Measurements from ENCODE around the gene CFAP210. TPM values are rescaled to one million over a fixed set of nuclear protein-coding genes. Genes with fewer than 3 reads are reported as not detected.

CFAP210 gene
- total RNA-seq = not detected in 2 replicates

DNA sequence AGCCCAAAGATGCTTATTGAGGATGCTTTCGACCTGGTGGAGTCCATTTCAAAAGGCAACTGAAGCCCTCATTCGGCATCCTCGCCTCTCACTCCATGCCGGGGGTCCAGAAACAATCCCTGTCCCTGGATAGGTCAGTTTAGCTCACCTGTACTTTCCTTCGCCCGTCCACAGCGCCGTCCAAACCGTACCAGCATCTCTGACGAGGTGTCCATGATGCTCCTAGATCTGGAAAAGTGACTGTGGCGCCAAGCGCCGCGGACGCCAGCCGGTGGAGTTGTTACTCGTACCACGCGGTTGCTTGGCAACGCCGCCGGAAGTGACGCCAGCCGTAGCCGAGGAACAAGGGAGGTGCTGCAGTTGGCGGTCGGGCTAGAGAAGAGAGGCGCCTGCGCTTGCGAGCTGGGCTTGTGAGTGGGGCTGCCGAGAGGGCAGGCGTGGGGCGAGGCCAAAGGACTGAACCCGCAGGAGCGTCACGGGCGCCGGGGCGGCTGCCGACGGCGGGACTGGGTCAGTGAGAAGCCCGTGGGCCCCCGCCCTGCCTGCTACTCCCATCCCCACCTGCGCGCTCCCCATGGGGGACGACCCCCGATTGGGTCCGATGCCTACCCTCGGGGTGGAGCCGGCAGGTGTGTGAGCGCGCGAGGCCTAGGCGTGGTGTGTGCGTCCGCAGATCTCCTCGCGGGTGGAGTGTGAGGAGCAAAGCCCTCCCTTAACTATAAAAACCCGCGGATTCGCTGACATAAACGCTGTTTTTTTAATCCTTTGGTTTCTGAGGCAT is at the start of gene CFAP210, which contains the start of gene PHOSPHO2:
TSS of gene CFAP210 (minus strand) at position 293 of the 781 bp plus-strand sequence. CDS start at position 215, 78 bp downstream.
TSS of gene PHOSPHO2 (plus strand) at position 357 of the 781 bp plus-strand sequence. CDS start 6,503 bp downstream, outside the sequence.
- intact Hi-C loops (cut with micrococcal nuclease) = loop anchor here (1.0 to 5.0 kb wide), 6 partner anchors 11 to 133 kb away; partner anchors contain the start of genes FASTKD1, KLHL23, PPIG and UBR3

- intact Hi-C loops (cut with micrococcal nuclease) = no loop called here
Measured at GRCh38 chr2:169743549-169743948, 49.3 kb upstream of the CFAP210 start.

- intact Hi-C loops (cut with micrococcal nuclease) = no loop called here
Measured at GRCh38 chr2:169739351-169739750, 45.1 kb upstream of the CFAP210 start.

DNA sequence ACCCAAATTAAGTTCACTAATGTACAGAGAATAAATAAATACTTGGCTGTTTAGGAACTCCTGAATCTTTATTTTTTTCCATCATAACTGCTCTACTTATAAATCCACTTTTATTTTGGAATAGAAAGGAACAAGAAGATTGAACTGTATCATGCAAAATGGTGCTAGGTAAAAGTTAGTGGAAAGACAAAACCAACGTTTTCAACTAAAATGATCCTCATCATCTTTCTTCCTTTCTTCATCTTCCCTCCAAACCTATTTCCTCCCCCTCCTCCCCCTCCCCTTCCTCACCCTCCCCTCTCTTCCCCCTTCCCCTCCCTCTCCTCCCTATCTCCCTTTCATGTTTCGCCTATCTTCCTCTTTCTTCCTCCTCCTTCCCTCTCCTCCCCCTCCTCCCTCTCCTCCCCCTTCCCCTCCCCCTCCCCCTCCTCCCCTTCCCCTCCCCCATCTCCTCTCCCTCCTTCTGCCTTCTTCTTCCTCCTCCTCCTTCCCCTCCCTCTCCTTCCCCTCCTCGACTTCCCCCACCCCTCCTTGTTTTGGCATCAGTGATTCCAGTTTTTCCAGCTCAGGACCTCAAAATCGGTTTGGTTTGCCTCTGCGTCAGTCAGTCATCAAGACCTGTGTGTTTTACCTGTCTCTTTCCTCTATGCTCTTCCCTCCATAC is 44.5 kb upstream of the CFAP210 start:
- intact Hi-C loops (cut with micrococcal nuclease) = no loop called here

DNA sequence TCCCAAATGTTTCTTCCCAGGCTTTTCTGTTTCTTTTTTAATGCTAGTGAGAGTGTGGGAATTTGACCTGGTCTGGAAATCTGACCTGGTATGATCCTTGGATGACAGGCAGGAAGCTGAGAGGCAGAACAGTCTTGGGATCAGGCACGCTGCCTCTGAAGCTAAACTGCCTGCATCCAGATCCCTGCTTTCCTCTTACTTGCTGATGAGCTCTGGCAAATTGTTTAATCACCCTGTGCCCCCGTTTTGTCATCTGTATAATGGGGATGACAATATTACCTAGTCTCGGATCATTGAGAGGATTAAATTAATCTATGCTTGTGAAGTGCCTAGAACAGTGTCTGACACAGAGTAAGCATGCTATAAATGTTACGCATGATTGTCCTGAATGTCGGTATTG is 42.7 kb upstream of the CFAP210 start:
- intact Hi-C loops (cut with micrococcal nuclease) = no loop called here

- intact Hi-C loops (cut with micrococcal nuclease) = no loop called here
Measured at GRCh38 chr2:169735623-169736022, 41.4 kb upstream of the CFAP210 start.

- intact Hi-C loops (cut with micrococcal nuclease) = loop anchor here (5.0 kb wide), 1 partner anchor 42 kb away; the partner anchor contains the start of genes CFAP210 and PHOSPHO2
Measured at GRCh38 chr2:169734169-169734847, 40.1 kb upstream of the CFAP210 start.

DNA sequence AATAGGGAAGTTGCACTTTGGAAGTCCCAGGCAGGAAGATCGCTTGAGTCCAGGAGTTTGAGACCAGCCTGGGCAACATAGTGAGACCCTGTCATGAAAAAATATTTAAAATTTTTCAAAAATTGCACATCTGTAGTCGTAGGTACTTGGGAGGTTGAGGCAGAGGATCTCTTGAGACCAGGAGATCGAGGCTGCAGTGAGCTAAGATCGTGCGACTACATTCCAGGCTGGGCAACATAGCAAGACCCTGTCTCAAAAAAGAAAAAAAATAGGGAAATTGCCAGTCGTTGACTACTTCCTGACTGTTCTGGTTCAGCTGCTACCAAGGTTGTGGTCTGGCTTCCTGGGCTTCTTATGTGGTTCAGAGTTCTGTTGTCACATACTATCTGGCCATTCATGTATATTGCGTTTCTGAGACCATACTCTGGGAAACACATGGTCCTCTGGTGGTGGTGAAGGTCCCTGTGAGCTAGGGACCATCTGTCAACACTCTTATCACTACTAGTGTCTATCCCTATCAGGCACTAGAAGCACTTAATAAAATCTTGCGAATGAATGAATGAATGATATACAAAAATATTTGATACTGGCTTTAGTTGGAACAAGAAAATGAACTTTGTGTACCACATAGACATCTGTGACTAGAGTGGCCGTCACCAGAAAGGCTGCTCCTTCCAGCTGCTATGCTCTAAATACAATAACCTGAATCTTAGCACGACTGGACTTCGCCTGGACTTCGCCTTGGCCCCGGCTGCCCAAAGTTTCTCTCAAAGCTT is 38.6 kb upstream of the CFAP210 start:
- intact Hi-C loops (cut with micrococcal nuclease) = loop anchor here (5.0 kb wide), 1 partner anchor 40 kb away; the partner anchor contains the start of genes CFAP210 and PHOSPHO2

GRCh38 chr2:169732075-169732474 is 37.9 kb upstream of the CFAP210 start:
- intact Hi-C loops (cut with micrococcal nuclease) = loop anchor here (5.0 kb wide), 1 partner anchor 40 kb away; the partner anchor contains the start of genes CFAP210 and PHOSPHO2

GRCh38 chr2:169729274-169729605 is 35.0 kb upstream of the CFAP210 start:
- intact Hi-C loops (cut with micrococcal nuclease) = no loop called here

GRCh38 chr2:169727065-169727464 is 32.9 kb upstream of the CFAP210 start:
- intact Hi-C loops (cut with micrococcal nuclease) = no loop called here

- intact Hi-C loops (cut with micrococcal nuclease) = no loop called here
Measured at GRCh38 chr2:169721016-169721415, 26.8 kb upstream of the CFAP210 start.

DNA sequence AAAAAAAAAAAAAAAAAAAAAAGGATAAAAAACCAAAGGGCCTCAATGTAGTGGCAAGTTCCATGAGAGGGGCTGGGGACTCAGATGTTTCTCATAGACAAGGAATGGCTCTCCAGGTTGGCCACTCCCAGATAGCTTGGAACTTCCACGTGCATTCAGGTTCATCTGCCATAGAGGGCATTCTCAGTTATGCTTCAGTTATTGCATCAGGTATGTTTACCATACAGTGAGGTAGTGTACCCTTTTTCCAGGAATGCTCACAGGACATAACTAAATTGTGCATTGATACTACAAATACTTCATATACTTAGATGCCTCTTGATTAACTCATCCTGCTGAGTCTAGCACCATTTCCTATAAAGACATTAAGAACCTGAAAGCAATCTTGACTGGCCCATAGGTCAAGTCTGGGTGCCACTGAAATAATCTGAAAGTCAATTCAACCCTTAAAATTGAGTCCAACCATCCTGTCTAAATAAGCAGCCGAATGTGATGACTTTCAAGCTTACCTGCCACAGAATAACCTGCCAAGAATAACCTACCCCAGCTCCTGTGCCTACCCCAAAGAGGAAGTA is 24.8 kb upstream of the CFAP210 start:
- intact Hi-C loops (cut with micrococcal nuclease) = no loop called here

DNA sequence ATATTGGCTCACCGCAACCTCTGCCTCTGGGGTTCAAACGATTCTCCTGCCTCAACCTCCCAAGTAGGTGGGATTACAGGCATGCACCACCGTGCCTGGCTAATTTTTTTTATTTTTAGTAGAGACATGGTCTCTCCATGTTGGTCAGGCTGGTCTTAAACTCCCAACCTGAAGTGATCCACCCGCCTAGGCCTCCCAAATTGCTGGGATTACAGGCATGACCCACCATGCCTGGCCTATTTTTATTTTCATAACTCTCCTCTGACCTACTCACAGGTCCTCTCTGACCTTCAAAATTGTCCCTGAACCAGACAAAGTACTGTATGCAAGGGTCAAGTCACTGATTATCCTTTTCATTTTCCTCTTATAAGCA is 23.5 kb upstream of the CFAP210 start:
- intact Hi-C loops (cut with micrococcal nuclease) = no loop called here

DNA sequence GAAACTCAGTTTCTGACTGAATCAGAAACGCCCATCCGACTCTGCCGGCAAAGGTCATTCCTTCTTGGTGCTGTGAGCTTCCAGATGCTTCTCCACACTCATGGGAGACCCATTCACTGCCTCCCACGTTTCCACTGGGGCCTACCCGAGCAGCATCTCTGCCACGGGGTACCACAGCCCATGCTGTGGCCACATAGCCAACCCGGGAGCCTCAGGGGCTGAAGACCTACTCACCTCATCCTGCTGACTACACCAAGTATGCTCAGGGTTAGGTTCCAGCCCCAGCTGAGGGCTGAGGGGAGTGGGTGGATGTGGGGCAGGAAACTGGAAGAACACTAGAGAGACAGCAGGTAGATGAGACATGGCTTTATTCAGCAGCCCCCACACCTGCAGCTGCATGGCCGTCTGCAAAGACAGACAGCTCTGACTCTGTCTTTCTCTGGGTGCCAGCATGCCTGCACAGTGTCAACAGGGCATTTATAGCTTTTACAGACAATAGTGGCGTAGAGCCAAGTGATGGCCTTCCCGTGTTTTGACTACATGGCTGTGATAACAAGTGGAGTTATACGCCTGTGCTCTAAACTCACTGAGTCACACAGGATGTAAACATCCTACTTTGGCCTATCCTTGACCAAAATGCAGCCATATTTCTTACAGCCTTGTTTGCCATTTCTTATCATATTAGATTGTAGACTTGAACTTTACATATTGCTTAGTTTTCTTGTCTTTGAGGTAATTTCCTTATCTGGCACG is 22.9 kb upstream of the CFAP210 start:
- intact Hi-C loops (cut with micrococcal nuclease) = no loop called here

- intact Hi-C loops (cut with micrococcal nuclease) = no loop called here
Measured at GRCh38 chr2:169716238-169716886, 22.2 kb upstream of the CFAP210 start.

DNA sequence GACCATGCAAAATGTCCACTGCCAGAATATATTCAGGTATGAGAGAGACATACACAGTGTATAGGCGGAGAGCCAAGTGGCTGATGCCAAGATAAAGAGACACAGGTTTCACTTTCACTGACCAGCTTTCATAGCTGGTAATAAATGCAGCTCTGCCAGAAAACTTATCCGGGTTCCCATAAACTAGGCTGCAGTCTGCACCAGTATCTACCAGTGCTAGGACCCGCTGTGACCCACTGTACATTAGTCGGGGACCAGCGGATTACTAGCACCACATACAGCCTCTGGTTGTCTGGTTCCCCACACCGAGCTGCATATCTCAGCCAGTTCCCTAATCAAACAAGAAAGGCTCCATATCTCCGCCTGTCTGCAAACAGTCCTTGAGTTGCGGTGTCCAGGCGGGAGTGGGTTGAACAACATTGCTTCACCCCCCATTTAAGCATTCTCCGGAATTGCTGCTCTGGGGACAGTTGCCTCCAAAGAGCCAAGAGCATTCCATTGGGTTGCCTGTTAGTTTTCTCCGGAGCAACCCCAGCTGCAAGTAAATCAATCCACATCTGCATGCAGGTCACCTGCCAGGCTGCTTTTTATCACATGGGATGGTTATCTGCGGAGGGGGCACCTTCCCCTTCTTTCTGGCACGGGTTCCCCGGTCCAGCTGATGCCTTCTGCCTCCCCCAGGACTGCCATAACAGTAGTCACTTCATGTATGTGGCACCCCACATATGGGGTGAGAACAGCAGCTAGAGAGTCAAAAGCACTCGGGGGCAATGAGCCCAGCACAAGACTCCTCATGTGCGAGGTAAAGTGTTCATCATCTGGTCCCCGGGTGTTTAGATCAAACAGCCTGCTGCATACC is 21.4 kb upstream of the CFAP210 start:
- intact Hi-C loops (cut with micrococcal nuclease) = no loop called here

DNA sequence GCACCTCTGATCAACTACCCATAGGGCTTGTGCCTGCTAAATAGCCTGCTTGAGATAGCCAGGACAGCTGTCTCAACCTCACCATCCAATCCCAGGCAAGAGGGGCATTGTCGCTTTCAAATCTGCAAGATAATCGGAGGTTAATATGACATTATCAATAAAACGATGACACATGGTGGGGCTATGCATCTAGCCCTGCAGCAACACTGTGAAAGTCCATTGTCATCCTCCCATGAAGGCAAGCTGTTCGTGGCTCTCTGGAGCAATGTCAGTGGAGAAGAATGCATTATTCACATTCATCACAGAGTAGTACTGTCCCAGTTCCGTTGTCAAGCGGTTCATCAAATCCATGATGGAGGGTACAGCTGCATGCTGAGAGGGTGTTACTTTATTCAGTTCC is 20.5 kb upstream of the CFAP210 start:
- intact Hi-C loops (cut with micrococcal nuclease) = no loop called here

Data from T-helper 2 cell treated with Interferon-gamma antibody and Interleukin-4, amounts not matched to agents 100 ng/mL and 5 ng/mL, for 36 hours (primary cell).